ENCODE data around the gene MT1A. TPM values are rescaled to one million over a fixed set of nuclear protein-coding genes. Genes with fewer than 3 reads are reported as not detected.

Gene MT1A
- total RNA-seq (under 1 TPM in 1 of 5 experiments, not detected in 4; 0.92 TPM), polyA plus RNA-seq (not detected), total RNA-seq (not detected)

DNA sequence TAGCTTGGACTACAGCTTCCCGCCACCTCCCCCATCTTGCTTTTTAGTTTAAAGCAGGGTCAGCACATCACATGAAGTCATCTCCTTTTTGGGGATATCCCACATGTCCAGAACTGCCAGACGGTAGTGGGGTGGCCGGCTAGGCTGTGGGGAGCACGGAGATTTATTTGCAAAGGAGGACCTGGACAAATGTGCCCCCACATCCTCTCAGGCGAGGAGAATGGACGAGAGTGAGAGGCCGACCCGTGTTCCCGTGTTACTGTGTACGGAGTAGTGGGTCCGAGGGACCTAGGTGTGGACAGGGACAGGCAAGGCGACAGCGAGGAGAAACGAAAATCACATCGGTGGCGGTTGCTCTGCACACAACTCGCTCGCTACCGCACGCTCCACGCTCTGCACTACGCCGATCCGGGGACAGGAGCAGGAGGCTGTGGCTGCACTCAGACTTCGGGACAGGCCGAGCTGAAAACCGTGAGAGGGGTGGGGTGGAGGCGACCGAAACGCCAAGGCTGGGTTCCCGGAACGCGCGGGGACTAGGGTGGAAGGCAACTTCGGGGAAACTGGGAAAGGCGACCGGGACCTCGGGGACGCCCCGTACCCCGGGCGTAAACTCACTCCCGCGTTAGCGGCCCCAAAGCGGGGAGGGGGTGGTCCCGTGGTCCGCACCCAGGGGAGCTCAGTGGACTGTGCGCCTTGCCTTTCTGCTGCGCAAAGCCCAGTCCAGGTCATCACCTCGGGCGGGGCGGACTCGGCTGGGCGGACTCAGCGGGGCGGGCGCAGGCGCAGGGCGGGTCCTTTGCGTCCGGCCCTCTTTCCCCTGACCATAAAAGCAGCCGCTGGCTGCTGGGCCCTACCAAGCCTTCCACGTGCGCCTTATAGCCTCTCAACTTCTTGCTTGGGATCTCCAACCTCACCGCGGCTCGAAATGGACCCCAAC, at the start of gene MT1A:
MT1A (plus strand) TSS at position 853 of the 937 bp plus-strand sequence; CDS start at position 926, 73 bp downstream.
- intact Hi-C loops (cut with micrococcal nuclease): no loop called here
- H3K9me3 Mint-ChIP-seq: peaks cover 0 to 6% (median 0%) of the 10 kb centered on the region in 11 donors
- H3K36me3 ChIP-seq (ENCODE audit: control insufficient read depth in 2 of 3, insufficient read depth in 3 of 3, low read length in 3 of 3): no peaks in the 10 kb centered on the region
- no peak within 1 kb of the TSS for H3K27ac ChIP-seq (ENCODE audit: low read depth, low read length)
- H3K4me3 ChIP-seq (ENCODE audit: low read length): no peak within 1 kb of the TSS
- DNase-seq: peak in 1 of 9 donors; percentile 42
- peaks cover 0 to 14% of the 10 kb centered on the region in 2 donors for H3K4me1 ChIP-seq (ENCODE audit: control insufficient read depth in 2 of 2, insufficient read depth in 2 of 2, low read length in 2 of 2)
- H3K9me3 ChIP-seq (ENCODE audit: control insufficient read depth in 2 of 3, low read length in 3 of 3): no peaks in the 10 kb centered on the region
- peaks cover 7 to 23% of the 10 kb centered on the region in 2 donors for H3K27me3 ChIP-seq (ENCODE audit: control insufficient read depth in 2 of 2, insufficient read depth in 2 of 2, low read length in 2 of 2)
- peaks cover 71 to 94% (median 75%) of the 10 kb centered on the region in 5 donors for H3K27me3 Mint-ChIP-seq
- H3K36me3 Mint-ChIP-seq: peaks cover 0 to 2% (median 0%) of the 10 kb centered on the region in 5 donors
- peak within 1 kb of the TSS in 7 of 10 donors; percentile 42 to 86 (median 54) for H3K4me3 Mint-ChIP-seq
- no peak within 1 kb of the TSS for H3K27ac Mint-ChIP-seq
- CTCF ChIA-PET: interaction anchor here (1.3 kb wide), 1 partner anchor 8 kb away, joined by 4 read pairs; no protein-coding TSS in a partner anchor
- POLR2A ChIA-PET: interaction anchor here (0.9 kb wide), 1 partner anchor 11 kb away, joined by 4 read pairs; no protein-coding TSS in a partner anchor
- ATAC-seq: no peak
- peaks cover 22 to 50% (median 34%) of the 10 kb centered on the region in 7 donors for H3K4me1 Mint-ChIP-seq

DNA sequence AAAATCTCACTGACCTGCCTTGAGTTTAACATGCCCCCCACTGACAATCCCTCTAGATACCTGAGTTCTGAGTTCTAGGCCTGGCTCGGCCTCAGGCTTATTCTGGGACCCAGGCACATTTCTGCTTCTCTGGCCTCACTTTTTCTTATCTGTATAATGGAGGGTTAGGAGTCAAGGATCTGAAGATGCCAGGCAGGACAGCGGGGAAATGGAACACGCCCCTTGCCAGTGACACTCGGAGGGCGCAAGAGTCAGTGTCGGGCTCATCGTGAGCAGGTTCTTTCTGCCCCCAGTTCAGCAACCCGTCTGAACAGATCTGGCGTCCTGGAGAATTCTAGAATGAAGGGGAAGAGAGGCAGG, 49.7 kb upstream of the MT1A start:
- Histone ChIP-seq H3K36me3 (ENCODE audit: control insufficient read depth in 2 of 3, insufficient read depth in 3 of 3, low read length in 3 of 3) (no peaks in the 10 kb centered on the region), H3K27me3 (ENCODE audit: control insufficient read depth in 2 of 2, insufficient read depth in 2 of 2, low read length in 2 of 2) (no peaks in the 10 kb centered on the region), H3K4me3 (ENCODE audit: low read length) (peak overlapping the region; percentile 61), H3K4me1 (ENCODE audit: control insufficient read depth in 2 of 2, insufficient read depth in 2 of 2, low read length in 2 of 2) (peaks cover 4 to 6% of the 10 kb centered on the region in 2 donors), H3K9me3 (ENCODE audit: control insufficient read depth in 2 of 3, low read length in 3 of 3) (no peaks in the 10 kb centered on the region), H3K27ac (ENCODE audit: low read depth, low read length) (no peak overlapping the region)
- Mint-ChIP-seq H3K27me3 (peaks cover 9 to 53% (median 18%) of the 10 kb centered on the region in 5 donors), H3K36me3 (no peaks in the 10 kb centered on the region), H3K9me3 (no peaks in the 10 kb centered on the region), H3K4me3 (peak overlapping the region; percentile 49 to 90 (median 85)), H3K27ac (peak overlapping the region in 2 of 9 donors; percentile 38 to 87), H3K4me1 (peaks cover 6 to 15% (median 11%) of the 10 kb centered on the region in 7 donors)
- POLR2A ChIA-PET: no interaction called here
- no peak for ATAC-seq
- no peak for DNase-seq
- intact Hi-C loops (cut with micrococcal nuclease): loop anchor here in 1 of 2 donors (2.0 kb wide), 1 partner anchor 20 kb away; the partner anchor contains the start of gene MT2A
- CTCF ChIA-PET: no interaction called here

DNA sequence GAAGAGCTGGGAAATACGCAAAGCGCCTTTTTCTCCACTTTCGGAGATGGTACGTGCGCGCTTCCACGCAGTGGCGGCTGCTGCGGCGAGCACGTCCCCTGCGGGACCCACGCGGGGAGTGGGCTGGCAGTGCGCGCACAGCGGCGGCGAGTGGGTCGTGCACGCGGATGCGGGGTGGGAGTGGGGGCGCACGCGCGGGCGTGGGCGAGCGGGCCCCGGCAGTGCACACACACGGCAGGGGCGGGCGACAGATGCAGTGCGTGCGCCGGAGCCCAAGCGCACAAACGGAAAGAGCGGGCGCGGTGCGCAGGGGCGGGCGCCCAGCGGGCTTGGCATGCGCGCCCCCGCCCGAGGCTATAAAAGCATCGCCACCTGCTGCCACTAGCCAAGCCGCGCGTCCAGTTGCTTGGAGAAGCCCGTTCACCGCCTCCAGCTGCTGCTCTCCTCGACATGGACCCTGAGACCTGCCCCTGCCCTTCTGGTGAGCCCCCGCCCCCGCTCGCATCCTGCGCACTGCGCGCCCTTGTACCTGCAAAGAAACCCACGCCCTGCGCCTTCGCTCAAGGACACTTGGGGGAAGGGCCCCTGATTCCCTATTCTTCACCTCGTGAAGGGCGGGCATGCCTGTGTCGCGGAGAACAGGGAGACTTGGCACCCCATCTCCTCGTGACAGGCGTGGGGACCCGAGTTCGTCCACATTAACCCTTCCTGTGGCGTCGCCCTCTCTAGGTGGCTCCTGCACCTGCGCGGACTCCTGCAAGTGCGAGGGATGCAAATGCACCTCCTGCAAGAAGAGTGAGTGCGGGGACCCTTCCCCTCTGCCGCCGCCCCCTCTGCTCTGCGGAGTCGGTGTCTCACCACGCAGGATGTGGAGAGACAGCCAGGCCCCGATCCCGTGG, 49.1 kb upstream of the MT1A start, which contains the start of gene MT3:
MT3 (plus strand) TSS at position 388 of the 899 bp plus-strand sequence; CDS start at position 451, 63 bp downstream.
- H3K9me3 ChIP-seq (ENCODE audit: control insufficient read depth in 2 of 3, low read length in 3 of 3): no peaks in the 10 kb centered on the region
- ATAC-seq (peak; percentile 77), DNase-seq (peak in 8 of 9 donors; percentile 21 to 54 (median 42))
- peaks cover 9 to 47% (median 18%) of the 10 kb centered on the region in 5 donors for H3K27me3 Mint-ChIP-seq
- no peaks in the 10 kb centered on the region for H3K27me3 ChIP-seq (ENCODE audit: control insufficient read depth in 2 of 2, insufficient read depth in 2 of 2, low read length in 2 of 2)
- intact Hi-C loops (cut with micrococcal nuclease): loop anchor here in 1 of 2 donors (2.0 kb wide), 1 partner anchor 19 kb away; the partner anchor contains the start of gene MT2A
- POLR2A ChIA-PET: no interaction called here
- peak within 1 kb of the TSS in 3 of 9 donors; percentile 13 to 87 (median 38) for H3K27ac Mint-ChIP-seq
- no peaks in the 10 kb centered on the region for H3K36me3 Mint-ChIP-seq
- peaks cover 4 to 6% of the 10 kb centered on the region in 2 donors for H3K4me1 ChIP-seq (ENCODE audit: control insufficient read depth in 2 of 2, insufficient read depth in 2 of 2, low read length in 2 of 2)
- H3K36me3 ChIP-seq (ENCODE audit: control insufficient read depth in 2 of 3, insufficient read depth in 3 of 3, low read length in 3 of 3): no peaks in the 10 kb centered on the region
- H3K27ac ChIP-seq (ENCODE audit: low read depth, low read length): no peak within 1 kb of the TSS
- CTCF ChIA-PET: no interaction called here
- H3K4me3 Mint-ChIP-seq: peak within 1 kb of the TSS; percentile 77 to 90 (median 86)
- H3K4me1 Mint-ChIP-seq: peaks cover 6 to 15% (median 11%) of the 10 kb centered on the region in 7 donors
- H3K9me3 Mint-ChIP-seq: no peaks in the 10 kb centered on the region
- peak within 1 kb of the TSS; percentile 61 for H3K4me3 ChIP-seq (ENCODE audit: low read length)

DNA sequence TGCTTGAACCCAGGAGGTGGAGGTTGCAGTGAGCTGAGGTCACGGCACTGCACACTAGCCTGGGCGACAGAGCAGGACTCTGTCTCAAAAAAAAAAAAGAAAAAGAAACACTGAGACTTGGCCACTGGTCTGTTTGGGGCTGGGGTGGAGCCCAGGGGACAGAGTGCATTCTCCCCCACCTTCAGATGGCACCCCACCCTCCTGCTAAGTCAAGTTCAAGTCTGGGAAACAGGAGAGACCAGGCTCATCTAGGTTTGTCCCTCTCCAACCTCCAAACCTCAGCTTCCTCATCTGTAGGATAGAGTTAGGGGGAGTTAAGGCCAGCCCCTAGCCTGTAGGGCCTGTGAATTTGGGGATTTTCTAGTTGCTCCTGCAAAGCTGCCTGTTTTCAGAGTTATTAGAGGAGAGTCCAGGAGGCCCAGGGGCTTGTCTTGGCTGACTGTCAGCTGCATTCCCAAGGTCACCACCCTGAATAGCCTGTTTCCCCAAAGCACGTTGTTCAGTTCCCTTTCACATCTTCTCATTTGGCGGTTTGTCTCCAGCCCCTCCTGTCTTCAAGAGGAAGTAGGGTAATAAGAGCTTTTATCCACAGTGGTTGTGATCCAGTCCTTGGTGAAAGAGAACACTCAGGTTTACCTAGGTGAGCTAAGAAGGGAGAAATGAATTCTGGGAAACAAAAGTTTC, 46.9 kb upstream of the MT1A start:
- intact Hi-C loops (cut with micrococcal nuclease): no loop called here

DNA sequence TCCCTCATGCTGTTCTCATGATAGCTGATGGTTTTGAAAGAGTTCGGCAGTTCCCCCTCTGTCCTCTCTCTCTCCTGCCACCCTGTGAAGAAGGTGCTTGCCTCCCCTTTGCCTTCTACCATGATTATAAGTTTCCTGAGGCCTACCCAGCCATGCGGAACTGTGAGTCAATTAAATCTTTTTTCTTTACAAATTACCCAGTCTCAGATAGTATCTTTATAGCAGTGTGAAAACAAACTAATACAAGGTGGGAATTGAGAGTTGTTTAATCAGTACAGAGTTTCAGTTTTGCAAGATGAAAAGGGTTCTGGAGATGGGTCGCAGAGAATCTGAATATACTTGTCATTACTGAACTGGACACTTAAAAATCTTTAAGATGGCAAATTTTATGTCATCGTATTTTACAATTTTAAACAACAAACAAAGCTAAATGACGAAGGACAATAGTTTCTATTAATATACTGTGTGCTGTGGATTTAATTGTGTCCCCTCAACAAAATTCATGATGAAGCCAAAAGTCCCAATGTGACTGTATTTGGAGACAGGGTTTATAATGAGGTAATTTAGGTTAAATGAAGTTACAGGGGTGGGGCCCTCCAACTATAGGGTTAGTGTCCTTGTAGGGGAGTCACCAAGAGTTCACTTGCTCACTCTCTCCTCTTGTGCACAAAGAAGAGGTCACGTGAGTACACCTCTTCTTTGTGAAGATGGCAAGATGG, 44.7 kb upstream of the MT1A start:
- H3K4me3 ChIP-seq (ENCODE audit: low read length): no peak overlapping the region
- intact Hi-C loops (cut with micrococcal nuclease): no loop called here
- no peaks in the 10 kb centered on the region for H3K27me3 ChIP-seq (ENCODE audit: control insufficient read depth in 2 of 2, insufficient read depth in 2 of 2, low read length in 2 of 2)
- H3K27ac Mint-ChIP-seq: no peak overlapping the region
- H3K4me1 Mint-ChIP-seq: peaks cover 6 to 17% (median 9%) of the 10 kb centered on the region in 7 donors
- no peaks in the 10 kb centered on the region for H3K36me3 Mint-ChIP-seq
- ChIA-PET CTCF (no interaction called here), POLR2A (interaction anchor here (0.6 to 1.0 kb wide), 2 partner anchors 47 to 90 kb away, joined by 3 to 4 read pairs; no protein-coding TSS in a partner anchor)
- no peak overlapping the region for H3K4me3 Mint-ChIP-seq
- H3K27ac ChIP-seq (ENCODE audit: low read depth, low read length): no peak overlapping the region
- peaks cover 4 to 6% of the 10 kb centered on the region in 2 donors for H3K4me1 ChIP-seq (ENCODE audit: control insufficient read depth in 2 of 2, insufficient read depth in 2 of 2, low read length in 2 of 2)
- H3K9me3 ChIP-seq (ENCODE audit: control insufficient read depth in 2 of 3, low read length in 3 of 3): no peaks in the 10 kb centered on the region
- DNase-seq (no peak), ATAC-seq (no peak)
- peaks cover 3 to 46% (median 15%) of the 10 kb centered on the region in 5 donors for H3K27me3 Mint-ChIP-seq
- H3K9me3 Mint-ChIP-seq: no peaks in the 10 kb centered on the region
- no peaks in the 10 kb centered on the region for H3K36me3 ChIP-seq (ENCODE audit: control insufficient read depth in 2 of 3, insufficient read depth in 3 of 3, low read length in 3 of 3)

More for the DNA sequence above, 46.9 kb upstream of the MT1A start:
- Mint-ChIP-seq H3K27me3 (peaks cover 4 to 45% (median 18%) of the 10 kb centered on the region in 5 donors), H3K9me3 (no peaks in the 10 kb centered on the region), H3K36me3 (no peaks in the 10 kb centered on the region), H3K27ac (no peak overlapping the region), H3K4me3 (no peak overlapping the region), H3K4me1 (peaks cover 6 to 15% (median 11%) of the 10 kb centered on the region in 7 donors)
- H3K27ac ChIP-seq (ENCODE audit: low read depth, low read length): no peak overlapping the region
- H3K4me3 ChIP-seq (ENCODE audit: low read length): no peak overlapping the region
- H3K36me3 ChIP-seq (ENCODE audit: control insufficient read depth in 2 of 3, insufficient read depth in 3 of 3, low read length in 3 of 3): no peaks in the 10 kb centered on the region
- H3K4me1 ChIP-seq (ENCODE audit: control insufficient read depth in 2 of 2, insufficient read depth in 2 of 2, low read length in 2 of 2): peaks cover 4 to 6% of the 10 kb centered on the region in 2 donors
- CTCF ChIA-PET: interaction anchor here (0.7 kb wide), 1 partner anchor 45 kb away, joined by 3 read pairs; no protein-coding TSS in a partner anchor
- no peak for ATAC-seq
- POLR2A ChIA-PET: no interaction called here
- DNase-seq: peak in 1 of 9 donors; percentile 11
- no peaks in the 10 kb centered on the region for H3K27me3 ChIP-seq (ENCODE audit: control insufficient read depth in 2 of 2, insufficient read depth in 2 of 2, low read length in 2 of 2)
- no peaks in the 10 kb centered on the region for H3K9me3 ChIP-seq (ENCODE audit: control insufficient read depth in 2 of 3, low read length in 3 of 3)
